Stimulated activated CD8-positive, alpha-beta memory T cell treated with anti-CD3 and anti-CD28 coated beads, Interleukin-2, amount 100 ng/mL, for 48 hours (primary cell): ENCODE data around the gene KCNQ1.

Source experiments
- DNase-seq, 2 donors: peaks; one replicate each; pipeline ENCODE4 v3.0.0-alpha.2; 2020; ENCODE audit warnings: low read depth in 2 of 2

KCNQ1 gene

GRCh38 chr11:2747248-2748027, 302.6 kb downstream of the KCNQ1 start:
- no peak for DNase-seq

GRCh38 chr11:2748061-2748813, 303.4 kb downstream of the KCNQ1 start:
- DNase-seq, result no peak

DNA sequence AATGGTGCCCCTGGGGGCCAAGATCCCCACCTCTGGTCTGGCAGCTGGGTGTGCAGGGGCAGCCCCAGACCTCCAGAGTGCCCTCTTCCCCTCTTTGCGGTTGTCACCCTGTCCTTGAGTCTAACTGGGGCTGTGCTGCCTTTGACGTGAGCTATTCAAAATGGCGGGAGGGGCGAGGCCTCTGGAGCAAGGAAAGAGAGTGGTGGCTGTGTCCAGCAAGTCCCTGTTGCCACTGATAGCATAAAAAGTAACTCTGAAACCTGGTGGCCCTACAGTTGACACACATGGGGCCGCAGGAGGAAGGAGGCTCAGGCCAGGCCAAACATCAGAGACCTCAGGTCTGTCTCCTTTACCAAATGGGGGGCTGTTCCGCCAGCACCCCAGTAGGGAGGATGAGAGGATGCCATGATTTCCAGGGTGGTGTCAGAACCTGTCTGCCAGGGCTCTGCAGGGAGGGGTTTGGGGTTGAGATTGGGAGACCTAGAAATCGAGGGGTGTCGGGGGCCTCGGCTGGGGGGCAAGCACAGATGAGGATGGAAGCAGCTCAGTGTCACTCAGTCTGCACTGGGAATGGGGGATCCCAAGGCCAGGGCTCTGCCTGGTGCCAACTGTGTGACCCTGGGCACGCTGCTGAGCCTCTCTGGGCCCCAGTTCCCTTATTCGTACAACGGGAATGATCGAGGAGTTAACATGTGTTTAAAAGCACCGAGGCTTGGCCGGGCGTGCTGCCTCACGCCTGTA, 304.2 kb downstream of the KCNQ1 start:
- DNase-seq, result no peak

DNA sequence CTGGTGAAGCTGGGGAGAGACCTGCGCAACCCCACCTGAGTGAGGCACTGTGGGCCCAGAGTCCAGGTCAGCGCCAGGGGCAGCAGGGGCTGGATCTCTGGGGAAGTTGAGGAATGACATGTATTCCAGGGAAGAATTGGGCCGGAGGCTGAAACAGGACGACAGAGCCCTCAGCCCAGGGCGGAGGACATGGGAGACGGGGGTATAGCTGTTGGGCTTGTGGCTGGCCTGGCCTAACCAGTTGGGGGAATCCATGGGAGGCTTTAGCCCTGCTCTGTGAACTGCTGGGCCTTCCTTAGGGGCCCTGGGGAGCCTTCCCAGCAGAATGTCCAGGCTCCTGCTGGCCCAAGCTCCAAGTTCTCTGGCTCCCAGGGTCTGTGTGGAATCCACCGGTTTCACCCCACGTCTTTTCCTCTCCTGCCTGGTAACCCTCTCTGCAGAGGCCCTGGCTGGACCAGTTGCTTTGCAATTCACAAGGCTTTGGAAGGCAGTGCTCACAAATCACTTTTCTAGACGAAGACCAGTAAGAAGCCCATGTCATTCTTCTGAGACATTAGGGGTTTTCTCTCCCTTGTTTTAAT, 305.4 kb downstream of the KCNQ1 start:
- no peak for DNase-seq

GRCh38 chr11:2750682-2751522, 306.1 kb downstream of the KCNQ1 start:
- DNase-seq, result no peak

DNA sequence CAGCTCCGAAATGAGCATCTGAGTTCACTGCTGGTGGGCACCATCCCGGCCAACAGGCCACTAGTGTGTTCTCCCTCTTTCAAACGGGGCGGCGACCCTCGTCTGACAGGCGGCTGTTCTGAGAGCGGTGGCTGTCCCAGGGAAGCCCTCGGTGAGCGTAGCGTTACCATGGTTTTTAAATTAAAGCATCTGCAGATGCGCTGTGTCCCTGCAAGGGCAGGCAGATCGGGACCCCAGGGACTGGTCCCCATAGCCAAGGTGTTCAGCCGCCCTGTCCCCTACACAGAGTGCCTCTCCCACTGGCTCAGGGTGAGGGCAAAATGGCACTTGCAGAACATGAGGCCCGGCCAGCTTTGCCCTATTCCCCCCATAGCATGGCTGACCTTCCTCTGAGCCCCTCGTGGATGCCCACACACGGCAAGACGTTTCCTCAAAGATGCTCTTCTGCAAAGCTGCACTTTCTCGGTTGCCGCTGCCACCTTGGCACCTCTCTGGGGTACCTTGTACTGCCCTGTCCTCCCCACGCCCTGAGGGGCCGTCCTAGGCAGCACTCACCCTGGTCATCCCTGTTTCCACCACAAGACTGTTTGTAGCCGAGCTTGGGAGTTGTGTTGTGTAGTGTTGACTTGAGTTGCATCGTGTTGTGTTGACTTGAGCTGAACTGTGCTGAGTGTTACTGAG, 306.9 kb downstream of the KCNQ1 start:
- DNase-seq, result no peak

GRCh38 chr11:2752204-2752770, 307.5 kb downstream of the KCNQ1 start:
- no peak for DNase-seq

- DNase-seq, result no peak
Measured at GRCh38 chr11:2752923-2753322, 308.1 kb downstream of the KCNQ1 start.

DNA sequence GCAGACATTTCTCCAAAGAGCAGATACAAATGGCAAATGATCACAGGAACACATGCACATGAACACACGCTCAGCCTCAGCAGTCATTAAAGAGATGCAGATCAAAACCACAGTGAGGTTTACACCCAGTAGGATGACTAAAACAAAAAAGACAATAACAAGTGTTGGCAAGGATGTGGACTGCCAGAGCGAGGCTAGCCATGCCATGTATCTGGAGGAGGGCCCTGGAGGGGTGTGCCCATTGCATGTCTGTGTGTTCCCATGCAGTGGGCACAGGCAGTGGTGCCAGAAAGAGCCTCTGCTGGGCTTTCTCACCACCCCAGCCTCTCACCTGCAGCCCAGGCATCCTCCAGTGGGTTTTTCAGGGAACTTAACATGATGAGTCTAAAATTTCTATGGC, 309.2 kb downstream of the KCNQ1 start:
- no peak for DNase-seq

DNA sequence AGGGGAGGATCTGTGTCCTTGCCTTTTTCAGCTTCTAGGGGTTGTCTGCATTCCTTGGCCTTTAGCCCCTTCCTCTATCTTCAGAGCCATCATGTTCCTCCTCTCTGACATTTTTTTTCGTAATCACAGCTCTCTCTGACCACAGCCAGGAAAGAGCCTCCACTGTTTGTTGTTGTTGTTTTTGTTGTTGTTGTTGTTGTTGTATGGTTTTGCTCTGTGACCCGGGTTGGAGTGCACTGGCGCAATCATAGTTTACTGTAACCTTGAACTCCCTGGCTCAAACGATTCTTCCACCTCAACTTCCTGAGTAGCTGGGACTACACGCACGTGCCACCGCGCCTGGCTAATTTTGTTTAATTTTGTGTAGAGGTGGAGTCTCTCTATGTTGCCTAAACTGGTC, 310.3 kb downstream of the KCNQ1 start:
- no peak for DNase-seq

GRCh38 chr11:2758751-2759150, 313.9 kb downstream of the KCNQ1 start:
- no peak for DNase-seq

GRCh38 chr11:2759228-2760195, 314.7 kb downstream of the KCNQ1 start:
- no peak for DNase-seq

- DNase-seq, result no peak
Measured at GRCh38 chr11:2760196-2760871, 315.5 kb downstream of the KCNQ1 start.

- DNase-seq, result no peak
Measured at GRCh38 chr11:2761131-2762030, 316.6 kb downstream of the KCNQ1 start.

DNA sequence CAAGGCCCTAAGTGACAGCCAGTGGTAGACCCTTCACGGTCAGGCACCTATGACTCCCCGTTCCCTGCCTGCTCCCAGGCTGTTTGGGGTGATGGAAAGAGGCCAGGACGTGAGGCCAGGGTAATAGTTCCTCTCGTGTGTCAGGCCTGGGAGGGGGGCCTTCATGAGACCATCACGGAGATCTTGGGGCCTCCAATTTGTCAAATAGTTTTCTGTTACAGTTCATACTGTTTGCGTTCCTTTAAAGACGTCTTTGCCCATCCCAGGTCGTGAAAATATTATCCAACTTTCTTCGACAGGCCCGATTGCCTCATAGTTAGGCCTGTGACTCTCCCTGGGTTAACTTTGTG, 317.2 kb downstream of the KCNQ1 start:
- DNase-seq, result no peak

DNA sequence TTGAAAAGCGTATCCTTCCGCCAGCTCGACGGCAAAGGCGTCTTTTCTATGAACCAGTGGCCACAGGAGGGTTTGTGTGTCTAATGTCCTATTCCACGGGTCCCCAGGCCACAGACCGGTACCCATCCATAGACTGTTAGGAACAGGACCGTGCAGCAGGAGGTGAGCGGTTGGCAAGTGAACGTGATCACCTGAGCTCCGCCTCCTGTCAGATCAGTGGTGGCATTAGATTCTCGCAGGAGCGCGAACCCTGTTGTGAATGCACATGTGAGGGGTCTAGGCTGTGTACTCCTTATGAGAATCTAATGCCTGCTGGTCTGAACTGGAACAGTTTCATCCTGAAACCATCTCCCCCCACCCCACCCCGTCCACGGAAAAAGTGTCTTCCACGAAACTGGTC, 317.6 kb downstream of the KCNQ1 start:
- DNase-seq, result no peak

DNA sequence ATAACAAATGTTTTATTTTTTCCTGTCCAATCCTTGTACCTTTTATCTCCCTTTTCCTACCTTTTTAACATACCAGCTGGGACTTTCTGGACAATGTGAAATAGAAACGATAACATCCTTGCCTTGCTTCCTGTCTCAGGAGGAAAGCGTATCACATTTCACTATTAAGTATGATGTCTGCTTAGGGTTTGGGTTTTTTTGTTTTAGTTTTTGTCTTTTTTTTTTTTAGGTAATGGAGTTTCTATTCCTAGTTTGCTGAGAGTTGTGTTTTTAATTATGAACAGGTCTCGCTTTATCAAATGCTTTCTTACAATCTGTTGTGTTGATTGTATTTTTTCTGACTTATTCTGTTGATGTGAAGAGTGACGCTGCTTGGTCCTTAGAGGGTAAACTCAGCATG, 319.2 kb downstream of the KCNQ1 start:
- no peak for DNase-seq

GRCh38 chr11:2765491-2765890, 320.7 kb downstream of the KCNQ1 start:
- no peak for DNase-seq
